Measurements from ENCODE around the gene FBXO33. TPM values are rescaled to one million over a fixed set of nuclear protein-coding genes. Genes with fewer than 3 reads are reported as not detected.

The FBXO33 gene
- total RNA-seq, 1 experiment from 2014 or later: 6.6 TPM

- in situ Hi-C loops (cut with HindIII; ENCODE audit: low pct_unique_long_range_greater_than_20kb, low sequenced_read_pairs): no loop called here
These were observed 81.4 kb downstream of the FBXO33 start for GRCh38 chr14:39350866-39351265.

More at GRCh38 chr14:39350866-39351265, 81.4 kb downstream of the FBXO33 start:
- no TSS peak for BruUV-seq (replicated peaks)
- ATAC-seq (no peak), DNase-seq (ENCODE audit: low read depth, low spot score) (no peak)
- POLR2A ChIA-PET: no interaction called here
- Histone ChIP-seq H3K4me1 (ENCODE audit: control insufficient read depth, insufficient read depth, low read length) (no peaks in the 10 kb centered on the region), H3K9me3 (ENCODE audit: control insufficient read depth, insufficient read depth, low read depth, low read length) (no peaks in the 10 kb centered on the region), H3K4me3 (ENCODE audit: low read depth in 2 of 2, low read length in 2 of 2) (no peak overlapping the region), H3K27me3 (ENCODE audit: control insufficient read depth, insufficient read depth, low read length) (no peaks in the 10 kb centered on the region), H3K36me3 (ENCODE audit: control insufficient read depth, insufficient read depth, low read length) (peaks cover 5% of the 10 kb centered on the region; the same call in 1 of the 2 replicates), H3K27ac (ENCODE audit: low read length) (no peak overlapping the region)
- no peak for TF ChIP-seq CTCF (IDR thresholded peaks at IDR 0.05)
- CTCF ChIA-PET: no interaction called here
- intact Hi-C loops (cut with micrococcal nuclease; ENCODE audit: unreplicated experiment): no loop called here

Other genes starting within 250 kb of the FBXO33 start
- gene MIA2, start 198.5 kb downstream of the FBXO33 start, total RNA-seq (2021; ENCODE audit: unreplicated experiment): 19.2 TPM